GM18498 (cell line): ENCODE measurements around the gene FAS.

ENCODE experiments used
- ATAC-seq: cut with Tn5 transposase; IDR thresholded peaks from one replicate; pipeline ENCODE4 v1.9.1; 2021; ENCODE audit warnings: mild to moderate bottlenecking, moderate library complexity; ENCODE audit not compliant: unreplicated experiment

Gene FAS

DNA sequence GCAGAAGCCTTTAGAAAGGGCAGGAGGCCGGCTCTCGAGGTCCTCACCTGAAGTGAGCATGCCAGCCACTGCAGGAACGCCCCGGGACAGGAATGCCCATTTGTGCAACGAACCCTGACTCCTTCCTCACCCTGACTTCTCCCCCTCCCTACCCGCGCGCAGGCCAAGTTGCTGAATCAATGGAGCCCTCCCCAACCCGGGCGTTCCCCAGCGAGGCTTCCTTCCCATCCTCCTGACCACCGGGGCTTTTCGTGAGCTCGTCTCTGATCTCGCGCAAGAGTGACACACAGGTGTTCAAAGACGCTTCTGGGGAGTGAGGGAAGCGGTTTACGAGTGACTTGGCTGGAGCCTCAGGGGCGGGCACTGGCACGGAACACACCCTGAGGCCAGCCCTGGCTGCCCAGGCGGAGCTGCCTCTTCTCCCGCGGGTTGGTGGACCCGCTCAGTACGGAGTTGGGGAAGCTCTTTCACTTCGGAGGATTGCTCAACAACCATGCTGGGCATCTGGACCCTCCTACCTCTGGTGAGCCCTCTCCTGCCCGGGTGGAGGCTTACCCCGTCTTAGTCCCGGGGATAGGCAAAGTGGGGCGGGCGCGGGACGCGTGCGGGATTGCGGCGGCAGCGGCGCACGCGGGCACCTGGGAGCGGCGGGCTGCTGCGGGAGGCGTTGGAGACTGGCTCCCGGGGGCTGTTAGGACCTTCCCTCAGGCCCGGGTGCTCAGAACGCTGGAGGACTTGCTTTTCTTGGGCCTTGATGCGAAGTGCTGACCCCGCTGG lies at the start of gene FAS:
TSS of gene FAS (plus strand) at position 415 of the 777 bp plus-strand sequence. CDS start at position 494, 79 bp downstream.
- peak; percentile 61 for ATAC-seq

GRCh38 chr10:88941026-88941425 lies 49.6 kb upstream of the FAS start:
- no peak for ATAC-seq

DNA sequence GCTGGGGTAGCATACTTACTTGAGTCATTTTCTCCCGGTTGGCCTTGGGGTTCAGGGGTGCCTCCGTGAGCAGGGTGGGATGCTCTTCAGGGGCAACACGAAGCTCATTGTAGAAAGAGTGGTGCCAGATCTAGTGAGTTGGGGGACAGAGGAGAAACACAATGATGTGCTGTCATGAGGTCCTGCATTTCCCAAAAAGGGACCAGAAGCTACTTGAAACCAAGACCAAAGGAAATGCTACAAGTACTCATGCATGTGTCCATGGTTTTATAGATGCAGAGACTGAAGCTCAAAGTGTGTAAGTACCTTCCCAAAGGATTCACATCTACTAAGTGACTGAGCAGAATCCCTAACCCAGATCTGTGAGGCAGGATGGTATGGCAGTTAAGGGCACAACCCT lies 46.8 kb upstream of the FAS start:
- ATAC-seq: no peak

GRCh38 chr10:88944813-88945212 lies 45.8 kb upstream of the FAS start:
- ATAC-seq: peak; percentile 59

DNA sequence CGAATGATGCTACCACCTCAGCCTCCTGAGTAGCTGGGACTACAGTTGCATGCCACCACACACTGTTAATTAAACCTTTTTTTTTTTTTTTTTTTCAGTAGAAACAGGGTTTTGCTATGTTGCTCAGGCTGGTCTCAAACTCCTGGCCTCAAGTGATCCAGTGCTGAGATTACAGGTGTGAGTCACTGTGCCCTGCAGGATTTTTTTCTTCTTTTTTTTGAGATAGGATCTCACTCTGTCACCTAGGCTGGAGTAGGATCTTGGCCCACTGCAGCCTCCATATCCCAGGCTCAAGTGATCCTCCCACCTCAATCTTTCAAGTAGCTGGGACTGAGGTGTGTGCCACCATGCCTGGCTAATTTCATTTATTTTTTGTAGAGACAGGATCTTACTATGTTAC lies 44.4 kb upstream of the FAS start:
- ATAC-seq: no peak

DNA sequence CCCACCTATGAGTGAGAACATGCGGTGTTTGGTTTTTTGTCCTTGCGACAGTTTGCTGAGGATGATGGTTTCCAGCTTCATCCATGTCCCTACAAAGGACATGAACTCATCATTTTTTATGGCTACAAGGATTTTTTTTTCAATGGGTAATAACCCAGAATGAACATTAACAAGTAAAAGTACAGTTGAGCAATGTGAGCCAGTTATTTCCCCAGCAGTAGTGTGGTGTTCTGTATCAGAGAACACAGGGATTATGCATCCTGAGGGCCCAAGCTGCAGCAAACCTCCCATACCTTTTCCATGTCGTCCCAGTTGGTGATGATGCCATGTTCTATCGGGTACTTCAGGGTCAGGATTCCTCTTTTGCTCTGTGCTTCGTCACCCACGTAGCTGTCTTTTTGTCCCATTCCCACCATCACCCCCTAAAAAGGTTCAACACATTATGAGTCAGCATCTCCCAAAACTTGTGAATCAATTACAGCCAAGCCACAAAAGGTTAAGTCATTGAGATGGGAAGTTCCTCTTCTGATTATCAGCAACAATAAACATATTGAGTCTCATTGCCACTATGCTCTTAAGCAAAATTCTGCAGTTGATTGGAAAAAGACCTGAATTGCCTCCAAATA lies 43.5 kb upstream of the FAS start:
- ATAC-seq: no peak

GRCh38 chr10:88949051-88949450 lies 41.5 kb upstream of the FAS start:
- ATAC-seq: no peak

DNA sequence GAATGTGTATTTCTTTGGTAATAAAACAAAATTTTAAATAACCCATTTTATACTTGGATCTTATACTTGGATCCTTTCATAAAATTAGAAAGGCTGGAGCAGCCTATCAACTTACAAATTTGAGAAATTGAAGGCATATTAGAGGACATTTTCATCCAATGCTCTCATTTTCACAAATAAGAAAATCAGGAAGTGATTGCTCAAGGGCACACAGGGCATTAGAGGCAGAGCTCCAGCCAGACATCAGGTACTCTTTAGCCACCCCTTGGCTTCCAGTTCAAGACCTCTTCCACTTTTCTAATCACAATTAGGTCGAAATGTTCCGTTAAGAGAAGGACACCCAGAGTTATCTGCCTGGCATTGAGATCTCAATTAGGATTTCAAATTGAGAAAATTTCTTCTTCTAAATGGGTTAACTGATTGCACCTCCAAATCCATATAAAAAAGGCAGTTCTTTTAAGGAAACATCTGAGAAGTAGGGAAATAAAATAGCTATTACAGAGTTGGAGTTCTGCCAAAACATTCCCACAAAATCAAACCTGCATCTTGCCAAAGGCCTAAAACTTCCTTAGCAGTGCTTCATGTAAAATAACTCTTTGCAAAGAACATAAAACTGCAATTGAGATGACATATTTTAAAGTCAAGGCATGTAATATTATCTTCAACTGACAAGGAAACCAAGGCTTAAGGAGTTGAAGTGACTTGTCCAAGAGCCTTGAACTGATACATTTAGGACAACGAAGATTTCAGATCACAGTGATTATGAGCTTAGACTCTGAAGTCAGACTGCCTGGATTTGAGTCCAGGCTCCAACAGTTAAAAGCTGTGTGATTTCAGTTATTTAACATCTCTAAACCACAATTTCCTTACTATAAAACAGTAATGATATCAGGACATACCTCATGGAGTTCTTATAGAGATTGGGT lies 40.4 kb upstream of the FAS start:
- no peak for ATAC-seq

DNA sequence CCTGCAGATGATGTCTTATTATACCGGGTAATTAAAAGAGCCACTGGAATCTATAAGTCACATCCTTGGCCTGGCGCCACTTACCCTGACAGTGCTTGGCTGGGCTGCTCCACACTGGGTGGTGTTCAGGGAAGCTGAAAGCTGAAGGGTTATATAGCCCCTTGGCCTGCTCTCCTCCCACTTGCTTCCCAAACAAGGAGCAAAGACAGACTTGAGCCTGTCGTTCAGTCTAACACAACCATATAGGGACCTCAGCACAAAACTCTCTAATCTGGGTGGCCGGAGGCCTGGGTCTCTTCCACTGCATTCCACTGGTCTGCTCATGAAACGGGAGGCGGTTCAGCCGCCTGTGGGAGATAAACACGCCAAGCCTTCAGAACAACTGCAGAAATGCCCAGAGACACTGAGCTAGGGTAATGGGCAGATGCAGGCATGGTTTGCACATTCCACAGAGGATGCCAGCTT lies 37.9 kb upstream of the FAS start, which contains the start of gene ACTA2:
TSS of gene ACTA2 (minus strand) at position 127 of the 465 bp plus-strand sequence. CDS start 3,843 bp downstream, outside the sequence.
- ATAC-seq: no peak

- ATAC-seq: no peak
Observed at GRCh38 chr10:88953662-88954061, 36.9 kb upstream of the FAS start.

GRCh38 chr10:88954458-88955083 lies 36.0 kb upstream of the FAS start:
- ATAC-seq: no peak

DNA sequence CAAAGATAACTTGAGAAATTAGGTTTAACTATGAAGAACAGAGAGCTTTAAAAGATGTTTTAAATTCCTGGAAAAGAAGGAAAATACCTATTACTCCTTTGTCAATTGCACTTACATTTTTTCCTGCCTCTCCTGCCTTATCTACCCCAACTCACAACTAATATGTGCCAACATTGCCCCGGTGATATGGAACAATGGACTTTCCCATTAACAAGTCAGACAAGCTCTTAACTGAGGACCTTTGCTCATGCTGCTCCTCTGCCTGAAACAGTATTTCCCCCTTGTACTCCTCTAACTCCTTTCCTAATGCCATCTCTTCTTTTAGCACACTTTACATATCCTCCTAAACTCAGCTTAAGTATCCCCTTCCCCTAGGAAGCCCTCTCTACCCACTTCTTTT lies 33.2 kb upstream of the FAS start:
- no peak for ATAC-seq

DNA sequence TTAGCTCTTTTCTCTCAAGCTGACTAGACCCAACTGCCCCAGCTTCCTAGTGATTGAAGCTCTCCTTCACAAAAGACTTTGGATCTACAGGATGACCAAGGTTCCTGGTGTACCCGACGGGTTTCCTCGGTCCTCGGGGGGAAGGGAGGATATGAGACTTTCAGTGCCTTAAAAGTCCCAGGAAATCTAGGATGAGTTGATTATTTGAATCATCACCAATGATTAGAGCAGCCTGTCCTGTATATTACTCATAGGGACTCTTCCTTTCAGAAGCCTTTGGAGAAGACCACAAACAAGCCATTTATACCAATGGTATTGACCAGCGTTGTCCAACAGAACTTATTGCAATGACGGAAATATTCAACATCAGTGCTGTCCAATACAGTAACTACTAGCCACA lies 31.9 kb upstream of the FAS start:
- no peak for ATAC-seq

- no peak for ATAC-seq
Observed at GRCh38 chr10:88960802-88961201, 29.8 kb upstream of the FAS start.

GRCh38 chr10:88961266-88961665 lies 29.3 kb upstream of the FAS start:
- no peak for ATAC-seq

- no peak for ATAC-seq
Observed at GRCh38 chr10:88962336-88962735, 28.3 kb upstream of the FAS start.

DNA sequence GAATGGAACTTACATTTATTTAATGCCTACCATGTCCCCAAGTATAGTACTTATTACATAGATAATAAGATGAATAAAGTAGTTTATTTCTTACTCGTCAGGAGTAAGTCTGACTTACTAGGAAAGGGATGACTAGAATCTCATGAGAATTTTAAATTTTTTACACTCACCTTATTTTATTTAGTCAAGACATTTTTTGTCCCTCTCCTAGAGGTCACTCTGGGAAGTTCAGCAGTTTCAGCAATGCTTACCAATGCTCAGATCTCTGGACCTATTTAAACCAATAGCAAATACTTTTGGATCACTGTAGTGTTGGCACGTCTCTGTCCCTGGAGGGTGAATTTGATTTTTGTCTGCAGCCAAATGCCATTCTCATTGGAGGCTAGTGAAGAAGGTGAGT lies 27.3 kb upstream of the FAS start:
- no peak for ATAC-seq

DNA sequence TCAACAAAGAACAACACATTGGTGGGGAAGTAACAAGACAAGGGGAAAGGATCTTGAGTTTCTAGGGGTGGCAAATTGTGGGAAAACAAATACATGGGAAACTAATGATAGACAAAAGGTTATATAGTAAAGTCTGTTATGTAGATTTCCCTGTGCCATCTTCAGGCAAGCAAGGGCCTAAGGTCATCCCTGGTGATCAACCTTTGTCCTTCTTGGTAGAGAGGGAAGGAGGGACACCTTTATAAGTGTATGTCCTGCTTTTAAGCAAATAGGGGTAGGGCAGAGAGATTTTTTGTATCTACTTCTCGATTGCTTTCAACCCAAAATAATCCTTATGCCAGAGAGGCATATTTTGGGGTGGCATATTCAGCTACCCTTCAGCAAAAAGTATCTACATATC lies 26.2 kb upstream of the FAS start:
- no peak for ATAC-seq

GRCh38 chr10:88964869-88965415 lies 25.7 kb upstream of the FAS start:
- no peak for ATAC-seq

DNA sequence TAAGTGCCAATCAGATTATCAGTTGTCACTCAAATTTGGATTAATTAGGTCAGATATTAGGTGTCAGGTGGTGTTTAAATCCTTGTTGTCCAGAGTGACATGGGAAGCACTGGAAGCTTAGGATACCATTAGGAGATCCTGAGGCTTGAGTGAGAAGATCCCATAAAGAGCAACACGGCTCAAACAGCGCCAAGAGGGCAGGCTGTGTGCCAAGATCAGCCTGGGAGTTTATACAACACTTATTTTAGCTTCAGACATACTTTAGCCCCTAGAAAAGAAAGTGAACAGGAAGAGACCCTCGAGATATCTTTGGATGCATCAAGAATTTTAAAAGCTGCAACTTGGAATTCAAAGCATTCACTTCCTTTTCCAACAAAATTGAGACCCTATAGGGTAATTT lies 23.8 kb upstream of the FAS start:
- ATAC-seq: no peak

- ATAC-seq: no peak
Observed at GRCh38 chr10:88968391-88968790, 22.2 kb upstream of the FAS start.
